ENCODE data around the gene THSD4.

The THSD4 gene

DNA sequence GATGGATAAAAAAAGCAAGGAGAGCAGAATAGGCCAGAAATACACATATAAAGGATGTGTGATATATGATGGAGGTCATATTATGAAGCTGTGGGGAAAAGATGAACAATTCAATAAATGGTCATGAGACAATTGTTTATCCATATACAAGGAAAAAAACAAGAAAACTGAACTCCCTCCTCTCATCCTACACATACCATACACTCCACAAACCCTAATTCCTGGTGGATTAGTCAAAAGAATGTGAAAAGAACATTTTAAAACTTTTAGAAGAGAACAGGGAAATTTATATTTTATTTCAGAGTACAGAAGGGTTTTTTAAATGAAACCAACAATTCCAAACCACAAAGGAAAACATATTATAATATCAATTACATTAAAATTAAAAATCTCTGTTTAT, 660.6 kb downstream of the THSD4 start:
- Histone ChIP-seq H3K36me3 (ENCODE audit: insufficient read depth, insufficient read length, low read length) (no peaks in the 10 kb centered on the region), H3K4me3 (ENCODE audit: insufficient read length, low read depth) (no peak overlapping the region), H3K27me3 (ENCODE audit: insufficient read depth, insufficient read length) (no peaks in the 10 kb centered on the region), H3K4me1 (ENCODE audit: insufficient read depth, insufficient read length) (no peaks in the 10 kb centered on the region), H3K9ac (ENCODE audit: insufficient read length, low read depth) (no peak overlapping the region), H3K9me3 (ENCODE audit: insufficient read depth, low read length) (no peaks in the 10 kb centered on the region)
- TF ChIP-seq ZNF274 (IDR thresholded peaks at IDR 0.05; ENCODE audit: low read depth, low read length) (no peak), YY1 (IDR thresholded peaks at IDR 0.05; ENCODE audit: insufficient read depth, insufficient read length) (no peak), SUZ12 (IDR thresholded peaks at IDR 0.05; ENCODE audit: extremely low read depth, insufficient read depth, insufficient read length) (no peak)
- no peak for DNase-seq (ENCODE audit: low read depth, low spot score)

DNA sequence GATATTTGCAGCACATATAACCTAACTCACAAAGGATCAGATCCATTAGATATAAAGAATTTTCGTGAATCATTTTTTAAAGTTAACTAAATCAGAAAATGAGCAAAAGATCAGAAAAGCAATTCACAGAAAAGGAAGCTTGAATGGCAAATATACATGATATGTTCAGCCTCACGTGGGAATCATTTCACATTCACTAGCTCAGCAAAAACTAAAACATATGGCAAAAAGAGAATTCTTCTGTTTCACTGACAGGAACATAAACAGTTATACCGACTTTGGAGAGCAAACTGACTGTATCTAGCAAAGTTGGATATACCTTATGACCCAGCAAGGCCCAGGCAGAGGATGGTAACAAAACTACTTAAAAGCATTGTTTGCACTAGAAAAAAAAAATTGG, 661.0 kb downstream of the THSD4 start:
- H3K4me3 ChIP-seq (ENCODE audit: insufficient read length, low read depth), result no peak overlapping the region
- no peak for DNase-seq (ENCODE audit: low read depth, low spot score)
- TF ChIP-seq YY1 (IDR thresholded peaks at IDR 0.05; ENCODE audit: insufficient read depth, insufficient read length) (no peak), SUZ12 (IDR thresholded peaks at IDR 0.05; ENCODE audit: extremely low read depth, insufficient read depth, insufficient read length) (no peak), ZNF274 (IDR thresholded peaks at IDR 0.05; ENCODE audit: low read depth, low read length) (no peak)
- no peaks in the 10 kb centered on the region for H3K36me3 ChIP-seq (ENCODE audit: insufficient read depth, insufficient read length, low read length)
- no peaks in the 10 kb centered on the region for H3K27me3 ChIP-seq (ENCODE audit: insufficient read depth, insufficient read length)
- H3K9ac ChIP-seq (ENCODE audit: insufficient read length, low read depth), result no peak overlapping the region
- H3K4me1 ChIP-seq (ENCODE audit: insufficient read depth, insufficient read length), result no peaks in the 10 kb centered on the region
- H3K9me3 ChIP-seq (ENCODE audit: insufficient read depth, low read length), result no peaks in the 10 kb centered on the region

DNA sequence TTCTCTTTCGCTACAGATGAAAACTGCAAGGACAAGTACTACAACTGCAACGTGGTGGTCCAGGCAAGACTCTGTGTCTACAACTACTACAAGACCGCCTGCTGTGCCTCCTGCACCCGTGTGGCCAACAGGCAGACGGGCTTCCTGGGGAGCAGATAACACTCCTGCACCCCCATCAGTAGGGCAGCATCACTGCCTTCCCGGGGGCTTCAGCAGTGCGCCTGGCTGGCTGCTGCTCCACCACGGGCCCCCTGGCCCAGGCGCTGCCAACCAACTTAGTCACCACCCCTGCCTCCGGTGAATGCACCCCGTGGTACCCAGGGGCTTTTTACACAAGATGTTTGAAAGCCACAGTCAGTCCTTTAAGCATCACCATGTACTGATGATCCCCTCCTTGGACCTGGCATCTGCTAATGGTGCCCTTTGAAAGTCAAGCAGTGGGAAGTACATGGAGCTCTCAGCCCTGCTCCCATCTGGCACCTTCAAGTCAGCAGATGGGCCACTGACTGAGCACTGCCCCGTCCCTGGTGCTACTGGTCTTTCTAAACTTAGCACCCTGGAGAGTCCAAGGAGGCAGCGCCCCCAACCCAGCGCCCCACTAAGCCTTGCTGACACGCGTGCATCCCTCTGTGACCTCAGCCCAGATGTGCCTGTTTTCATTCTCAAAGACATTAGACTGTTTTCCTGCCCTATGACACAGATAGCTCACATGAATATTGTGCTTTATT, 662.1 kb downstream of the THSD4 start:
- TF ChIP-seq SUZ12 (IDR thresholded peaks at IDR 0.05; ENCODE audit: extremely low read depth, insufficient read depth, insufficient read length) (no peak), YY1 (IDR thresholded peaks at IDR 0.05; ENCODE audit: insufficient read depth, insufficient read length) (no peak), ZNF274 (IDR thresholded peaks at IDR 0.05; ENCODE audit: low read depth, low read length) (no peak)
- no peaks in the 10 kb centered on the region for H3K4me1 ChIP-seq (ENCODE audit: insufficient read depth, insufficient read length)
- no peak overlapping the region for H3K4me3 ChIP-seq (ENCODE audit: insufficient read length, low read depth)
- no peak for DNase-seq (ENCODE audit: low read depth, low spot score)
- no peak overlapping the region for H3K9ac ChIP-seq (ENCODE audit: insufficient read length, low read depth)
- no peaks in the 10 kb centered on the region for H3K9me3 ChIP-seq (ENCODE audit: insufficient read depth, low read length)
- no peaks in the 10 kb centered on the region for H3K27me3 ChIP-seq (ENCODE audit: insufficient read depth, insufficient read length)
- no peaks in the 10 kb centered on the region for H3K36me3 ChIP-seq (ENCODE audit: insufficient read depth, insufficient read length, low read length)

DNA sequence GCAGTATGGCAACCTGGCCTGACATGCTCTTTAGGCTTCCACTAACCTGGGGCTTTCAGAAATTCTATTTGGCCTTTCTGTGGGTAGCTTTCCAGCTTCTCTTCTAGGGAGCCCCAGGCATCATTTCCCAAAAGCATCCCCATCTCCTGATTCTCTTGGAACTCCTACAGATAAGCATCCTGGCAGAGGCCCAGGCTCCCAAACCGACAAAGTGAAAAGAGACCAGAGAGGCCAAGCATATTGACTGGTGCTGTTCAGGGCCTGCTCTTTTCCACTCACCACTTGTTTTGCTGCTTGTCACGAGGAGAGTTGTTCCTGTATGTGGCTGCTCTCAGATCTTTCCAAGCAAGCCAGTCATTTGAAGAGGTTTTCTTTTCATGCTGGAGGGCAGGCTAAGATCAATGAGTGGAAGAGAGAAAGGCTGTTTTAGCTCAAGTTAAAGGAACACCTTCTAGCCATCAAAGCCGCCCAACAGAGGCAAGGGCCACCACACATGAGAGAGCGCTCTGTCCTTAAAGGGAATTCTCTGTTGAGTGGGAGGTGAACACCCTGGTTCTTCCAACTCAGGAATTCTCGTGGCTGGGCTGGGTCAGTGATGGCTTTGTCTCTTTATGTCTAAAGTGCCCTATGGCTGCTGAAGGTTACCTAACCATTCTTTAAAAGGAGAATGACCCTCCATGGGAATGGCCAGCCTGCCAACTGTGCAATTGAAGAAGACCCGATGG, 664.0 kb downstream of the THSD4 start:
- no peaks in the 10 kb centered on the region for H3K4me1 ChIP-seq (ENCODE audit: insufficient read depth, insufficient read length)
- H3K4me3 ChIP-seq (ENCODE audit: insufficient read length, low read depth), result no peak overlapping the region
- H3K36me3 ChIP-seq (ENCODE audit: insufficient read depth, insufficient read length, low read length), result no peaks in the 10 kb centered on the region
- DNase-seq (ENCODE audit: low read depth, low spot score), result no peak
- no peaks in the 10 kb centered on the region for H3K27me3 ChIP-seq (ENCODE audit: insufficient read depth, insufficient read length)
- TF ChIP-seq ZNF274 (IDR thresholded peaks at IDR 0.05; ENCODE audit: low read depth, low read length), result no peak
- no peak for TF ChIP-seq YY1 (IDR thresholded peaks at IDR 0.05; ENCODE audit: insufficient read depth, insufficient read length)
- TF ChIP-seq SUZ12 (IDR thresholded peaks at IDR 0.05; ENCODE audit: extremely low read depth, insufficient read depth, insufficient read length), result no peak
- H3K9ac ChIP-seq (ENCODE audit: insufficient read length, low read depth), result no peak overlapping the region
- no peaks in the 10 kb centered on the region for H3K9me3 ChIP-seq (ENCODE audit: insufficient read depth, low read length)

- Histone ChIP-seq H3K9ac (ENCODE audit: insufficient read length, low read depth) (no peak overlapping the region), H3K36me3 (ENCODE audit: insufficient read depth, insufficient read length, low read length) (no peaks in the 10 kb centered on the region), H3K27me3 (ENCODE audit: insufficient read depth, insufficient read length) (no peaks in the 10 kb centered on the region), H3K4me3 (ENCODE audit: insufficient read length, low read depth) (no peak overlapping the region), H3K9me3 (ENCODE audit: insufficient read depth, low read length) (no peaks in the 10 kb centered on the region), H3K4me1 (ENCODE audit: insufficient read depth, insufficient read length) (no peaks in the 10 kb centered on the region)
- DNase-seq (ENCODE audit: low read depth, low spot score), result peak; percentile 75
- TF ChIP-seq ZNF274 (IDR thresholded peaks at IDR 0.05; ENCODE audit: low read depth, low read length), result no peak
- TF ChIP-seq YY1 (IDR thresholded peaks at IDR 0.05; ENCODE audit: insufficient read depth, insufficient read length), result no peak
- TF ChIP-seq SUZ12 (IDR thresholded peaks at IDR 0.05; ENCODE audit: extremely low read depth, insufficient read depth, insufficient read length), result no peak
These were observed 665.1 kb downstream of the THSD4 start for GRCh38 chr15:71780115-71780976.

DNA sequence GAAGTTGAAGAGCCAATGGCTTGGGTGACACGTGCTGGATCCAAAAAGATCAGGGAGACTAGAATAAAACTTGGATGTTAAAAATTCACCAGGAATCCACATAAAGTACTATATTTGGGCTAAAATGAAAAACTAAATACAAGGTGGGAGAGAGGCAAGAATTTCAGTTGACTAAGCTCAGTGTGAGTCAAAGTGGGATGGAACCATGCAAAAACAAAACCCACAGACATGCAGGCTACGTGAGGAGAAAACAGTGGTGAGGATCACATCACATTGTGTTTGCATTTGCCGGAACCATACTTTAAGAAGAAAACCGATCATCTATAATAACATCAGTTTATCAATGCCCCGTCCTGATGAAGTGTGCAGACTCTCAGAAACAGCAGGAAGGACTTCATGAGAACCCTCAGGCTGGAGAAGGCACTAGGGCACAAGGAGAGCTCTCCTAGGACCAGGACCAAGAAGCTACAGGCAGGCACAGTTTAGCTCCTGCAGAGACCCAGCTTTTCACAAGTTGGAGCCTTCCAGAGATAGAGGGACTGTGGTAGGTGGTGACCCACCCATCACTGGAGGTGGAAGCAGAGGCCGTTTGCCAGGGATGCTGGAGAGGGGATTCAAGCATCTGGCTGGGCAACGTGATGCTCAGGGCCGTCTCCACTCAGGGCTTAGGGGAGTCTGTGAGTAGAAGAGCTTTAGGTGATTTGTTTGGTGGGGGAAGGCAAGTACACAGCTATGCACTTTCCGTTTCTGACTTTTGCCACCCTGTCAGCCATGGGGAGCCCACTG, 666.1 kb downstream of the THSD4 start:
- Histone ChIP-seq H3K4me1 (ENCODE audit: insufficient read depth, insufficient read length) (no peaks in the 10 kb centered on the region), H3K9me3 (ENCODE audit: insufficient read depth, low read length) (no peaks in the 10 kb centered on the region), H3K27me3 (ENCODE audit: insufficient read depth, insufficient read length) (no peaks in the 10 kb centered on the region), H3K36me3 (ENCODE audit: insufficient read depth, insufficient read length, low read length) (no peaks in the 10 kb centered on the region), H3K4me3 (ENCODE audit: insufficient read length, low read depth) (no peak overlapping the region), H3K9ac (ENCODE audit: insufficient read length, low read depth) (no peak overlapping the region)
- no peak for TF ChIP-seq YY1 (IDR thresholded peaks at IDR 0.05; ENCODE audit: insufficient read depth, insufficient read length)
- TF ChIP-seq SUZ12 (IDR thresholded peaks at IDR 0.05; ENCODE audit: extremely low read depth, insufficient read depth, insufficient read length), result no peak
- no peak for TF ChIP-seq ZNF274 (IDR thresholded peaks at IDR 0.05; ENCODE audit: low read depth, low read length)
- DNase-seq (ENCODE audit: low read depth, low spot score), result no peak

All from NT2/D1 (cell line).